ENCODE results near the gene CADPS2.

Gene CADPS2

DNA sequence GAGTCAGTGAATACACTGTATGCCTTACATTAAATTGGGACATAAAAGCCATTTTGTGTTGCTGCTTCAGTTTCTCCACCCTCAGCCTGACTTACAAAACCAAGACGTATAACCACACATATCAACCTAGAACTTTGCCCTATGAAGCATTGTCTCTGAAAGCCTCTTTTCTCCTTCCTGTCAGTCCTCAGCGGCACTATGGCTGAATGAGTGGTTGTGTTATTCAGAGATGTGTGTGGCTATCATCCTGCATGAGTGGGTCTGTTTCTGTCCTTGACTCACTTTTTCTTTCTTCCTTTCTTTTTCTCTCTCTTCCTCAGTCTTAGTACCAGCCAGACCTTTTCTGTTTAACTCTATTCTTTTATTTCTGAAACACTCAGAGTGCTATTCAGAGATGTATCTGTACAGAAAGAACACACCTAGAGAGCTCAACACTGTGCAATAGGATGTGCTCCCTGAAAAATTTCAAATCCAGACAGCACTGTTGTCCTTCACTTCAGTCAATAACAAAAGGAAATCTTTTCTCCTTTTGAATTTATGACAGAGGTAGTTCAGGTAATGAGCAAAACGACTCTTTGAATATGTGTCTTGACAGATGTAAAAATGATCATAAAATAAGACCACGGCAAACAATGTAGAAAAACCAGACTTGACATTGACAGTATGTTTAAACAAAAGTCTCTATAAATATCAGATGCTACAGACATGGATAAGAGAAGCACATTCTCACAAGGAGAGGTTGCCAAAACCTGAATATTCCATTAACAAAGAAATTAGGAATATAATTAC is 418.4 kb downstream of the CADPS2 start:
- in situ Hi-C loops (cut with MboI; ENCODE audit: low sequenced_read_pairs): no loop called here

DNA sequence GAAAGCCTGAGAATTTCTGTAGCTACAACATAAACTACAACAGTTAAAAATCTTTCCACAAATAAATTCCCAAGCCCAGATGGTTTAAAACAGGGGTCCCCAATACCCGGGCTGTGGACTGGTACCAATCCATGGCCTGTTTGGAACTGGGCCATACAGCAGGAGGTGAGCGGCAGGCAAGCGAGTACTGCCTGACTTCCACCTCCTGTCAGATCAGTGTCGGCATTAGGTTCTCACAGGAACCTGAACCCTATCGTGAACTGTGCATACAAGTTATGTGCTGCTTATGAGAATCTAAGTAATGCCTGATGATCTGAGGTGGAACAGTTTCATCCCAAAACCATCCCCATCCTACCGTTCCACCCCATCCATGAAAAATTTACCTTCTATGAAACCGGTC is 421.0 kb downstream of the CADPS2 start:
- in situ Hi-C loops (cut with MboI; ENCODE audit: low sequenced_read_pairs): no loop called here

DNA sequence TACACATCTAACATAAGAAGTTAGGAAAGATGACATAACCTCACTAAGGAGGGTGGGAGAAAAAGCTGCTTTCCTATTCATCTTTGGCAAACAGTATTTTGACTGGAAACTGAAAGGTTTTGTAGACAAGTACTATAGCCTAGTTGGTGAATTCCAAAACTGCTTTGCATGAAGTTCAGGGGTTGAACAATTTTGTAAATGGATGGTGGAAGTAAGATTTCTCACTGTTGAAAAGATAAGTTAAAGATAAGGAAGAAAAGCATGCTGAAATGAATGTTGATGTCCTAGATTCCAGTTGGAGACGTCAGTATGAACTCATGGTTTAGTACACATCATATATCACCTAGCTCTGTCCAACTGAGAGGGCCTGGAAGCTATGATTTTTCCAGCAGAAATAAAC is 422.6 kb downstream of the CADPS2 start:
- in situ Hi-C loops (cut with MboI; ENCODE audit: low sequenced_read_pairs): no loop called here

DNA sequence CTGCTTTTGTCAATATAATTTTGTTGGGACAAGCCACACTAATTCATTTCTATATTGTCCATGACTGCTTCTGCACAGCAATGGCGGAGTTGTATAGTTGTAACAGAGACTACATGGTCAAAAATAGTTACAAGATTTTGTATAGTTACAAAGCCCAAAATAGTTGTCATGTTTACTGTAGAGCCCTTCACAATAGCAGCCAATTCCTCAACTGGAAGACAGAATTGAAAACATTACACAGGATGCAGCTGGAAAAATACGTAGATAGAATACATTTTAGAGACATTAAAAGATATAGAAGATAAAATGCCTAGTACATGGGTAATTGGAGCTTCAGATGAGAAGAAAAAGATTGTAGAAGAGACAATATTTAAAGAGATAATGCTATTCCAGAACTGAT is 425.3 kb downstream of the CADPS2 start:
- in situ Hi-C loops (cut with MboI; ENCODE audit: low sequenced_read_pairs): no loop called here

DNA sequence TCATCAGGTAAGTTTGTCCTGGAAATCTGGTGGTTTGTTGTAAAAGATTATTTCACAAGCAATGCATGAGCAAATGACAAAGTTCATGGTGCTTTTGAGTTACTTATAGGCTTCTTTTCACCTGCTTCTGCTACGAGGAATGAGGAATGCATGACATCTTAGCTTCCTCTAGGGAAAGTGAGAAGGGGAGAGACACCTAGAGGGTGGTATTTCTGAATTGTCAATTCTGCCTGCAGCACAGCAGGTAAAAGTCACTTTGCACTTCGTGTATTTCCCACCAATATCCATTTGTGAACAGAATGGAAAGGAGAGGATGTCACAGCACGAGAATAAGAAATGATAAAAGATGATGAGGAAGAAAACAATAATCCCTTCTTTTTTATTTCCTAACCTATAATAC is 428.3 kb downstream of the CADPS2 start:
- in situ Hi-C loops (cut with MboI; ENCODE audit: low sequenced_read_pairs): no loop called here

DNA sequence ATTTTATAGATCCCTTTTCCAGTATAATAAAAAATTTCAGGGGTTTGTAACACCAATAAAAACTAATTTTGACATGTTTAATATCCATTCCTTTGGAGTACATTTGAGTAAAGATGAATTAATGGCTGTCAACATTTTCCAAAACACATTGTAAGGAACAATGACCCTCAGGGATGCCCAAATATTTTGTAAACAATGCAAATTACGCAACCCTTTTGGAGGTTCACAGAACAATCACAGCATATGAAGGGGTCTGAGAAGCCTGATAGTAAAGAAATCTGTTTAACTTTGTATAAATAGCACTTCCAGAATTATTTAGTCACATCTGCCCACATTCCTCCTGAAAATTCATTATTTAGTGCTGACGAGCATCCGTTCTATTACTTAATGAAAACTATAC is 428.9 kb downstream of the CADPS2 start:
- in situ Hi-C loops (cut with MboI; ENCODE audit: low sequenced_read_pairs): no loop called here

DNA sequence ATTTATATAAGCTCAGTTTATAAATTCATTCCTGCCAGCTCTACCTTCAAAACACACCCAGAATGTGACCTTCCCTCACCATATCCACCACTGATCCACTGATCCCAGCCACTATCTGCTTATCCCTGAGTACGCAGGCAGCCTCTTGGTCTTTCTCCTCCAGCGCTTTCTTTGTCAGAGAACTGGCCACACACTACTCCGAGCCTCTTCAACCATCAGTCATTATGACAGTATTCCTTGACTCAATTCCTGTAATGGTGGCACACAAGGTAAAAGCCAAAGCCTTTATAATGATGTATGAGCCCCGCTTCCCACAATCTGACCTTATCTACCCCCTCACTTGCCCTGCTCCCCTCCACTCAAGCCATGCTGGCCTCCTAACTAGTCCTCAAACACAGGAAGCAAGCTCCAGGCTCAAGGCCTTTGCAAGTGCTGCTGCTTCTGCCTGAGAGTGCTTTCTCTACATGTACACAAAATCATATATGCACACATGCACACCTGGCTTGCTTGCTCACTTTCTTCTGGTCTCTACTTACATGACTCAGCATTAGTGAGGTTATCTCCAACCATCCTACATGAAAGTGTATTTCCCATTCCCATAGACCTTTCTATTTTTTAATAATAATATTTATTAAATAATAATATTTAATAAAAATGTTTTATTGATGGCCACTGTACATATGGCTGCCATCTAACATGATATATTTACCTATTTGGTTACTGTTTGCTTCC is 431.3 kb downstream of the CADPS2 start:
- in situ Hi-C loops (cut with MboI; ENCODE audit: low sequenced_read_pairs): no loop called here

DNA sequence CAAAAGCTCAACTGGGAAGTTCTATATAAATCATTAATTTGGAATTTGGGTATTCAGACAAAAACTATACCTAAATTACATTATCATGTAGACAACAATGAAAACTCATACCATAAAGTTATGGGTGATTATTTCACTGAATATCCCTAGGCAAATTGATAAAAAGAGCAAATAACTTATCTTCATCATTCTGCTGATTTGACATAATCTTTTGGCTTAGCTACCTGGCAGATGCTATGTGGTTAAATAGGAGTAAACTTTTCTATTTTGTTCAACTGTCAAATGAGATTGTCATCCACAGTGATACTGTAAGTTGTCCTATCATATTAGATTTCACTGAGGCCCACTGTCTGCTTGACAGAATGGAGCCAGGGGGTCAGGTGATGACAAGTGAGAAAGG is 432.8 kb downstream of the CADPS2 start:
- in situ Hi-C loops (cut with MboI; ENCODE audit: low sequenced_read_pairs): no loop called here

DNA sequence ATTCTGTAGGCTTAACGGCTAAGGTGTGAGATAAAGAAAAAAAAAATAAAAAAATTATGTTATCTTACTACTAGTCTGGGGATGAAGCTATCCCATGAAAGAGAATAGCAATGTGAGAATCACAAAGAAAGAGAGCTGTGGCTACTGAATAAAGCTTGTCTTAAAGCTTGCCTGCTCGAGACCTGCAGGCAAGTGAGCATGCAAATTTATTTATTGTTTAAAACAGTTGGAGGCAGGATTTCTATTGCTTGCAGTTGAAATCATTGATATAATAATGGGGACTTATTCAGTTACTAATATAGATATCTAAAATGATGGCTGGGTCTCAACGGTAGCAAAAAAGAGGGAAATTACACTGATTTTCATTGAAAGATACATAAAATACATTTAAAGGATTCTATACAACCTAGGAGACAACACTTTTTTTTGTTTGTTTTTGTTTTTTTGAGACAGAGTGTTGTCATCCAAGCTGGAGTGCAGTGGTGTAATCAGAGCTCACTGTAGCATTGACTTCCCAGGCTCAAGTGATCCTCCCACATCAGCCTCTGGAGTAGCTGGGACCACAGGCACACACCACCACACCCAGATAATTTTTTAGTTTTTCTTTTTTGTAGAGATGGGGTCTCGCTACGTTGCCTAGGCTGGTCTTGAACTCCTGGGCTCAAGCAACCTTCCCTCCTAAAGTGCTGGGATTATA is 437.2 kb downstream of the CADPS2 start:
- in situ Hi-C loops (cut with MboI; ENCODE audit: low sequenced_read_pairs): no loop called here

DNA sequence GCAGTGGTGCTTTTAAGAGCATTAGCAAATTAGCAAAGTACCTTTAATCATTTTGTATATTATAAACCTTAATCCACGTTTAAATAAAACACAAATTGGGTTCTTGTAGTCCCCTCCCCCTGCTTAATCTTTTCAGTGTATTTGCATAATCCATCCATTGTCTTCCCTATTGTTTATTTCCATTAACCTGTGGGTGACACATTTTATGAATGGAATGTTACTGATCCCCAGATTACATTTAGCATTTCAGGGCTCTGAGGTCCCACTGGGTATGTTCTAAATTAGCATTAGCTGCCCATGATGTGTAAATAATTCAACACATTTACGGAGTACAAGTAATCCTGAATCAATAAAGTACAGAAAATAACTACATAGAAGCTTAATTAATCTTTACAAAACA is 443.3 kb downstream of the CADPS2 start:
- in situ Hi-C loops (cut with MboI; ENCODE audit: low sequenced_read_pairs): no loop called here

DNA sequence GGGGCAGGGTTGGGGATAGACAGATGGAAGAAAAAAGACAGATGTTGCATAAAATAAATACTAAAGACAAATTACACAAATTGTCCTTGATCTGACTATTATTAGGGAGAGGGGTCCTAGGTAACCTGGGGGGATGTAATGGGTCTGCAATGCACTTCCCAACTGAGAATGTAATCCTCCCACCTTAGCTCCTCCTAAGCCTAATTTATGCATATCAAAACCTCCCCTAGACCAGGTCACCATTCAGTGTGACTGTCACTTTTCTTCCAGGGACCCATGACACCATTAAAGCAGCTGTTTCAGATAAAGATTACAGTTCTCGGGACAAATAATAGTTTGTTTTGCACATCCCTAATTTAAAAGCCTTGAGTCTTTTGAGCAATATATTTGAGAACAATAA is 447.8 kb downstream of the CADPS2 start:
- in situ Hi-C loops (cut with MboI; ENCODE audit: low sequenced_read_pairs): no loop called here

DNA sequence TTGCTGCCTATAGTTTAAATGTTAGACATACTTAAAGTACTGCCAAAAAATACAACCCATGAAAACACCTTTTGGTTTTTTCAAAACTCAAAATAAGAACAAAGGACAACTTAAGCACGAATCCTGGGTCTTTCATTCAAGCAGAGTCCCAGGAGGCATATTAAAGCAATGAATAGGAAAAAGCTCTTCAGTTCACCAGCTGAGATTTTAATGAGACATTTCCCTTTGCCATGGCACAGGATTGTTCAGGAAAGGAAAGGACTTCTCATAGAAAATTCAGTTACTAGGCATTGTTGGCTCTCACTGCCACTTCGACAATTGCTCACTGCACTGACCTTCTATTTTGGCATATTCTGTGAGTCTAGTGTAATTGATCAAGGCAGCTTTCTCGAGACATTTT is 448.3 kb downstream of the CADPS2 start:
- in situ Hi-C loops (cut with MboI; ENCODE audit: low sequenced_read_pairs): no loop called here

DNA sequence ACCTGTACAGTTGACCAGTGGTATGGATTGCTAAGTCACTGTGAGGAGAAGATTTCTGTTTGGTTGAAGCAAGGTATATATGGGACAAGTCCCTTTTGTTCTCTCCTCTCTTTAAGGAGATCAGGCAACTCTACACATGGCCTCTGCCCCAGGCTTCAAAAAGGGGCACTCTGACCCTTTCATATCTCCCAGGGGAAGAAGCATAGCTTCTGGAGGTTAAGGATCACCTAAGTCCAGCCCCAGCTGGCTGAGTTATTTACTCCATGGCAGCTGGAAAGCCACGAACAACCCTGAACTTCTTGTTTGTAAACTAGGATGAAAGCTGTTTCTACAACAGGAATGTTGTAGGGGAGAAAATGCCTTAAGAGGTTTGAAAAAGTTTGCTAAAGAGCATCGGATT is 452.5 kb downstream of the CADPS2 start:
- in situ Hi-C loops (cut with MboI; ENCODE audit: low sequenced_read_pairs): no loop called here

DNA sequence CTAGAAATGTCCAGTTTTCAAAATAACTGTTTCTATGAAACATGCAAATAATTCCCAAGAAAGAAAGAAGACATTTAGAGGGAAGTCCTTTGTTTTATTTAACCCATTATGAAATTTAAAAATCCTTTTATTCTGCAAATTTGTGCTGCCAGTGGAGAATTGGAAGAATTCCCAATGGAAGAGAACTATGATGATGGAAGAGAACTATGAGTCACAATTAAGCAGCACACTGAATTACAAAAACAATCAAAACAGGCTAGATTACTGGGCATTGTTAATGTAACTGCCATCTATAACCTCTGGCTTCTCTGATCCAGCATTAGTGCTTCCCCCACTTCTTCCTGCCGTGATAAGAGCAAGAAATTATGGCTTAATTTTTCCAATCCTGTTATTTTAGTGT is 455.6 kb downstream of the CADPS2 start:
- in situ Hi-C loops (cut with MboI; ENCODE audit: low sequenced_read_pairs): no loop called here

DNA sequence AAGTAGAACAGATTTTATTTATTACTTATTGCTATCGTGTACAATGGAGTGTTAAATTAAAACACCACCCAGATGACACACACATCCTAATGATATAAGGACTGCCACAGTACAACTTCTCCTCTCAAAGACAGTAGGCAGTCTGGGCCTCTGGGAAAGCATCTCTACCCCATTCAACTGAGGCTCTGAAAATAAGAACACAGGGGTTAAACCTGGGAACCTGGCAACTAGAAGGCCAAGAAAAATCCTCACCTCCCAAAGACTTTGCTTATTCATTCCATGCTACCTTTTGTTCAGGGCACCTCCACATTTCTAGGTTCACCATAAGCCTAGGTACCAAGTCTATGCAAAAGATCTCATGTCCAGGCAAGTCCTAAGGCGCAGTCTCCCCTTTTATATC is 456.3 kb downstream of the CADPS2 start:
- in situ Hi-C loops (cut with MboI; ENCODE audit: low sequenced_read_pairs): no loop called here

DNA sequence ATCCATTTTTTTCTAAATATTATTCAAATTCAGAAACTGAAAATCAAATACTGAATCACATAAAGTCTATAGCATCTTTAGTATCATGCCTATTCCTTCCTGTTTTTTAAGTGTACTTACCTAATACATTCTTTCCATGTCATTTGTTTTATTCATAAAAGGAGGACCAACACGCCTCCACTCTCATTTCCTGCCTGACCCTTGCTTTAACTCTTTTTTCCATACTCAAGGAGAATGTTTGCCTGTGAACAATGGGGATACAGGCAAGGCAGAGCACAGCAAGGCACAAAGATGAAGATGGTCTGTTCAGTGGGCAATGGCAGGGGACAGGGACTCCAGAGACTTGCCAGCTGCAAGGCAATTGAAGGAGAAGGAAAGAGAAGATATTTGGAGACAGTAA is 460.5 kb downstream of the CADPS2 start:
- in situ Hi-C loops (cut with MboI; ENCODE audit: low sequenced_read_pairs): no loop called here

DNA sequence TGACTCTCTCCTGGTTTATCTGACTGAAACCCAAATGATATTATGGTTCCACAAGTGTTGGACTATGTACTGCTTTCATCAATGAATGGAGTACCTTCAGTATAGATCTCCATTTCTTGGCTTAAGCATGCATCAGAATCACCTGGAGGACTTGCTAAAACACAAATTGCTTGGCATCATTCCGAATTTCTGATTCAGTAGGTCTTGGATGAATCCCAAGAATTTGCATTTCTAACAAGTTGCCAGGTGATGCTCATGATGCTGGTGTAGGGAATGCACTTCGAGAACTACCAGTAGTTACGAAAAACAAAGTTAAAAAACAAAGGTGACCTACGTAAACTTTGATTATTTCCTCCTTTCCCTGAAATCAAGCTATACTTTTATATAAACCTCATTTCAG is 462.7 kb downstream of the CADPS2 start:
- in situ Hi-C loops (cut with MboI; ENCODE audit: low sequenced_read_pairs): no loop called here

DNA sequence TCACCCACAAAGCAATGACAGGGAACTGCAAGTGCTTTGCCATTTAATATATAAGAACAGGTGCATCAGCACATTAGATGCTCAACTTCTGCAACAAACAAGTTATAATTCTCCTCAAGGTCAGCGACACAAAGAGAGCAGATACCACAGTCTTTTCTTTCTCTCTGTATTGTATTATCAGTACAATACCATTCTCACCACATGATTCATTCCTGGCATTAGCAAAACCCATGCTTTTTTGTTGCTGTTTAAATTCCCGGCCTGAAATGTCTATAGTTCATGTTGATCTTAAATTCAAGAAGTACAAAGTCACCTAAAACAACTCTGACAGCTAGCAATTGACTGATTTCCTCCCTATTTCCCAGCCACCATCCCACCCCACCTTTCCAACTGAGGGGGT is 469.9 kb downstream of the CADPS2 start:
- in situ Hi-C loops (cut with MboI; ENCODE audit: low sequenced_read_pairs): no loop called here

DNA sequence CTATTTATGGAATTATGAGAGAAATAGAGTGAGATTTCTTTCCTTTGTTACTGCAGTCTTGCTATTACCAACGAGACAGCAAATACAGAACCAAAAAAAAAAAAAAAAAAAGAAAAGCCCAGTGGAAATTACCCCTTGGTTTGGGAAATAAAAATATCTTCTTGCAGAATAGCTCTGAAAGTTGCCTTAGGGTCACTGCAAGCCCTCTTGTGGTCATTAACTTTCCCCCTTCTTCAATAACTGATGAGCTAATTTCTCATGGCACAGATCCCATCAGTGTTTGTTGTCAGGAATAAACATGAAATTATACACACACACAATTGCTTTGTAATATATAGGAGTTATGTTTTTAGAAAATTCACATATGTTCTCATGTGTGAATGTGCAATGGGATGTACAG is 470.8 kb downstream of the CADPS2 start:
- in situ Hi-C loops (cut with MboI; ENCODE audit: low sequenced_read_pairs): no loop called here

DNA sequence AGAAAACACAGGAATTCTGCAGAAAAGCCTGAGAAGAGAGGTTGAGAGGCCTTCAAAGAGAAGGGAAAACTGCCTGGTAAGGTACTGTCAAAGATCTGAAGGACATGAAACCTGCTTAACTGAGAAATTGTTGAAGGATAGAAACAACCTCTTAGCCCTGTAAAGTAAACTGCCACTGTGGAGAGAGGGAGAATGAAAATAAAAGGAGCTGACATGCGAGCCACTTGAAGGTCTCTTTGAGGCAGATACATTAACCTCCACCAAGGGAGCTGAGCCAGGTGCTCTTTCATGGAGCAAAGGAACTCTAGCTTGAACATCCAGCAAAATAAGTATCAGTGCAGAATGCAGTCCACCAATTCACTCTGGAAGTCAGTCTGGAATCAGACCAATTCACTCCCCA is 472.9 kb downstream of the CADPS2 start:
- in situ Hi-C loops (cut with MboI; ENCODE audit: low sequenced_read_pairs): no loop called here

DNA sequence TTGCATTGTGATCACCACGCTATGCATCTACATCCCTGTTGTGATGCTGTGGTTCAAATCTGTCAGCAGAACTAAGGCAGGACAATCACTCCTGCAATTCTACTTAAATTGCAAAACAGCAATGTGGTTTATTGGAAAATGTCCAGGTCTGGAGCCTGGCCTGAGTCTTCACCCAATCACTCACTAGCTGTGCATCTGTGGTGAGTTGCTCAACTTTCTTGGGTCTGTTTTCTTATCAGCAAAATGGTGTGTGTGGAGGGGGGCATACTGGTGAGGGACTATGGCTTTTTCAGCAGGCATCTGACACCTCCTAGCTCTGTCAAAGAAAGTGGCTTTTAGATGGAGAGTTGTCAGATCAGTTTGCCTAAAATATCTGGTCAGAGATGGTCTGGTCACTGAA is 473.4 kb downstream of the CADPS2 start:
- in situ Hi-C loops (cut with MboI; ENCODE audit: low sequenced_read_pairs): no loop called here

DNA sequence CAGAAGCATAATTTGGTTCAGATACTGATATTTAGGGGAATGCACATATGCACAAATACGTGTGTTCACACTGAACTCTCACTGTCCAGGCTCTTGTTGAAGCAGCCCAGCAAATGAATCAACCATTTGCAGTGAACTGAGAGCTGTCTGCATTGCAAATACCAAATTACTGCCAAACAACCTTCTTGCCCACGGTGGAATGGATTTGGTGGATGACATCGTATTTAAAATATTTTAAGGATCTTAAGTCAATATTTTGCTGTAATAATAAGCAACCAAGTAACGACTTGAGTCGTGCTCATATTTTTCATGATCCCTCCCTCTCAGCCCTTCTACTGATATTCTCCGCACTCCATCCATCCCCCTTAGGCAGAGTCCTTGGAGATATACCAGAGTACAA is 473.8 kb downstream of the CADPS2 start:
- in situ Hi-C loops (cut with MboI; ENCODE audit: low sequenced_read_pairs): no loop called here

Measured in HL-60/S4 (cell line).